SHP77 (cell line): ENCODE results near the gene CDK17.
A peak's percentile ranks its signal among the peaks of the same experiment; 100 is the strongest.

Source experiments
- DNase-seq, 2 experiments: peaks; one replicate each; lab custom pipeline; 2025; lab: John Stamatoyannopoulos, UW

Gene CDK17

GRCh38 chr12:96263449-96263902 lies 136.8 kb downstream of the CDK17 start:
- peak; percentile 78 to 81 for DNase-seq

DNA sequence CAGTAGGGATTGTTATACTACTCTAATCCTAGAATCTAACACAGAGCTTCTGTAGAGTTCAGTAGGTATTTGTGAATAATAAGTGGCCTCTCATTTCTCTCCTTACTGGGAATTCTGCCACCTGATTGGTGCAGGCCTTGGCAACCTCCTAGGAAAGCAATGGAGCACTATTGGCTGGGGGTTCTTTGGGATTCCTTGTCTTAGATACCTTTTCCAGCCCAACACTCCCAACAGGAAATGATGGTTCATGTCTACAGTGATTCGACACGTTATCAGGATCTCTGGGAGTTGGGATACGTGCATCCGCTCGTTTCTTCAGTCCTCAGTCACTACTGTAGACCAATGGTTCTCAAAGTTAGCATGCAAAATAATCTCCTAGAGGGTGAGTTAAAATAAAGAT lies 138.7 kb downstream of the CDK17 start:
- no peak for DNase-seq

GRCh38 chr12:96260644-96261043 lies 139.6 kb downstream of the CDK17 start:
- no peak for DNase-seq

- DNase-seq = no peak
Observed at GRCh38 chr12:96260231-96260630, 140.0 kb downstream of the CDK17 start.

DNA sequence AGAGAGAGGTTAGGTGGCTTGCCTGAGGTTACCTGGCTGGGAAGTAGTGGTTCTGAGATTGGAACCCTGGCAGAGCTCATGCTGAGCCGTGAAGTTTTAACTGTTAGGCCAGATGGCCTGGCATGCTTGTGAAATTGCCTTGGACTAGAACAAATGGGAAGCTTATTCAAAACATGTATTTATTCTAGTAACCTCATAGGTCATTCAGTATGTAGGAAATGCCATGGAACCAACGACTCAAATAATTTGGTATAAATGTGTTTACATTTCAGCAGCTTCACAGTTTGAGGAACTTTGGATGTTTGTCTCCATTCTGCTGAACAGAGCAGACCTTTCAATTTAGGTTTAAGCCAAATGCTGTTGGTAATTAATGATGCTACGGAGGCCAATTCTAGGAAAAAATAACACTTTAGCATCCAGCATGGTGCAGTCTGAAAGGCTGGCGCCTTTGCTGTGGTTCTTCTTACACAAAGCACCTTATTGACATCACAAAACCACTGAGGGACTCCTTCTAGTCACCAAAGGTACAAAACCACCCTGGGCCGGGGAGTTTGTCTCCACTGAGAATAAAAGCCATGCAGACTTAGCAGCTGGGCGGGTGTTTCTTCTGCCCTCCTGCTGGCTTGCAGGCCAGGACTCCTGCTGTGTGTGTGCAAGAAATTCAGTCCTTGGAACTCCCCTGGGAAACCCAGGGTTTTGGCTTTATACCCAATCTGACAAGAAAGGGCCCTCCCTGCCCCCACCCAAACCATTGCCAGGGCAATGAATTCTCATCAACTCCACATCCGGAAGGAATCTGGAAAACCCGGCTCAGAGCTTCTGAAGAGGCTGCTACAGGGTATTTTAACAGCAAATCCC lies 141.9 kb downstream of the CDK17 start:
- no peak for DNase-seq

DNA sequence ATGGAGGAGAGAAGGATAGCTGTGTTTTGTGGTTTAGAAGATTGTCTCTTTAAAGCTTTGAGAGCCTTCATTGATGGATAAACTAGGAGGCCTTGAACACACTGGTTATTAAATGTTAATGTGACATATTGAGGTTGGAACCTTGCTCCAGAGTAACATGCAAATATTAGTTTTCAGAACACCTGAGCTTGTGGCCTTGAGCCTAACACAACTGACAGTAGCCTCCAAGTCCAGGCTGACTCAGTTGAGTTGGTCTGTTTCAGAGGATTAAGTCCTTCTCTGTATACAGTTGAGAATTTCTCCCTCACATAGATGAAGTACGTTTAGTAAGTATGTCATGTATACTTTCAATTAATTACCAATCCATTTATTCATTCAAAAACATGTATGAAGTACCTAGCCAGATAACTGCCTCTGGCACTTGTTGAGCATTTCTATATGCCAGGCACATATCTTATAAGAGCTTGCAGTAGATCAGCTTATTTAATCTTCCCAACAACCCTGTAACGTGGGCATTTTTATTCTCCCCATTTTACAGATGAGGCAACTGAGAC lies 142.6 kb downstream of the CDK17 start:
- DNase-seq = no peak

DNA sequence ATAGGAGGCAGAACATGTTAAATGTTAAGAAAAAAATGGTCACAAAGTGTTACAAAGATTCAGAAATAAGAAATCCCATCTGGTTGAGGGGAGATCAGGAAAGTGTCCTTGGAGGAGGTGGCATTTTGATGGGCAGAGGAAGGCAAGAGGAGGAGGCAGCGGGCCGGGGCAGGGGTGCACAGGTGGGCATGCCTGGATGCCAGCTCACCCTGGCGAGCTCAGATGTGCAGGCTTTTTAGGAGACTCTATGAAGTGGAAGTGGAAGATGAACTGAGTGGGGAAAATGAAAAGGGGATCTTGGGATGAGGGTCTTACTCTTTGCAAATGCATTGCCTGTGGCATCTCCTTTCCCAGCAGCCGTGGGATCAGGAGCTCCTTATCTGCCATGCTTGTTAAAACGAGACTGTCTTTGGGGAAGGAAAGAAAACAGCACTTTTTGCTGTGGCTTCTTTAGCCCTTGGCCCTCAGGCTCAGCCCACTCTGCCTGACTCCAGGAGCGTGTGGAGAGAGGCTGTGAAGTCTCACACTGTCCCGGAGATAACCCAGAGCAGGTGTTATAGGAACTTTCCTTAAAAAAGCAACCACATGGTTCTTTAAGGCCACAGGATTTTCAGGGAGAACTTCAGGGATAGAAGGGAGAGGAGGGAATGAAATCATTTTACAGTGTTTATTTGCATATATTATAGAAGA lies 143.4 kb downstream of the CDK17 start:
- DNase-seq = no peak

DNA sequence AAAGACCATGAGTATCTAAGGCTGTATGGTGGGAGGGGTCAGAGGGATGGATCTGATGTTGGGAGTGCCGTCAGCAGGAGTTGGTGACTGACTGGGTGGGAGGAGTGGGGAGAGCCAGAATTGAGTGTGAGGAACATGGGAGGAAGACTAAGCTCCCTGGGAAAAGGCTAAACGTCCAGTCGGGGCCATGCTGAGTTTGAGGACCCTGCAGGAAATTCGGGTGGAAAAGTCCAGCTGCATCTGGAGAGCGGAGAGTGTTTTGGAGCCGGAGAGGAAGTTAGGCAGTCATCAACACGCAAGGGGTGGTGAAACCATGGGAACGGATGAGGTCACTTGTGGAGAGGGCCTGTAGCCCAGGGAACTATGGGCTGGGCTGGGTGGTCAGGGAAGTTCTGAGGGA lies 145.2 kb downstream of the CDK17 start:
- peak; percentile 59 to 60 for DNase-seq

GRCh38 chr12:96250119-96250685 lies 150.0 kb downstream of the CDK17 start:
- no peak for DNase-seq

- no peak for DNase-seq
Observed at GRCh38 chr12:96249196-96250118, 150.8 kb downstream of the CDK17 start.

GRCh38 chr12:96248136-96248931 lies 151.9 kb downstream of the CDK17 start:
- DNase-seq = no peak

DNA sequence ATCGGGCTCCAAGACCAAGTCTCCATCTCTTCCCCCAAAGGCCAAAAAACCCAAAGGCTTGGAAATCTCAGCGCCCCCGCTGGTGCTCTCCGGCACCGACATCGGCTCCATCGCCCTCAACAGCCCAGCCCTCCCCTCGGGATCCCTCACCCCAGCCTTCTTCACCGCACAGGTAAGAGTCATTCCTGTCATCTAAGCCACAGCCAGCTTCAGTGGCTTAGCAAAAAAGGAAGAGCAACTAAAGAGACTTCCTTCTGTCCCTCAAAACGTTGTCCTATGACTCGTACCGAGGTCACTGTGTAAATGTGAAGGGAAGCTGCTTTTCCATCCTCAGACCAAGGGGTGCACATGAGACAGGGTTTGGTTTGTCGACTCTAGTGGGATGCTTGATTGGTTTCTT lies 152.7 kb downstream of the CDK17 start:
- no peak for DNase-seq

- DNase-seq = no peak
Observed at GRCh38 chr12:96246926-96247505, 153.2 kb downstream of the CDK17 start.

- no peak for DNase-seq
Observed at GRCh38 chr12:96244826-96245225, 155.4 kb downstream of the CDK17 start.

DNA sequence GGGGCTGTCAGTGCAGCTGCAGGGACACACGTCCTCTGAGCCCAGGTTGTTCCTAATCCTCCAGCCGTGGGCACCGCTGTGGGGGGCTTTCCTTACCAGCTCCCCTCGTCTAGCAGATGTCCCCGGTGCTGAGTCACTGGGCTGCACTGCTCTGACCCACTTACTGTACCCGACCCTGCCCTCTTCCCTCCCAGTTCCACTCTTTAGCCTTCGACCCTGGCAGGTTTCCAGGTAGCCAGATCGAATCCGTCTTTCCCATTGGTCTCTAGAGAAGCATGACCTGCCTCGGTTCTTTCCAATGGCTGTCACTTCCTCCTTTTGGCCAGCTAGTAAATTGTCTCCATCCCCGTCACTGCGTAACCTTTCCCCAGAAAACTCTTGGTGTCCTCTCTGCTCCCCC lies 157.6 kb downstream of the CDK17 start:
- DNase-seq = no peak

- DNase-seq = no peak
Observed at GRCh38 chr12:96241846-96242256, 158.4 kb downstream of the CDK17 start.

GRCh38 chr12:96241431-96241830 lies 158.8 kb downstream of the CDK17 start:
- no peak for DNase-seq

GRCh38 chr12:96240656-96241055 lies 159.6 kb downstream of the CDK17 start:
- DNase-seq = no peak

GRCh38 chr12:96239711-96240635 lies 160.3 kb downstream of the CDK17 start:
- DNase-seq = no peak
